Brain microvascular endothelial cell (primary cell): ENCODE data around the gene SFRP2.

Experiments
- DNase-seq: peaks from one replicate; pipeline ENCODE4 v3.0.0-alpha.2; 2020
- H3K27ac ChIP-seq: fragments of 250-450 bp; sonication (Bioruptor Pico); 2 replicates; pipeline ENCODE4 v1.5.1; 2020; ENCODE audit warnings: mild to moderate bottlenecking, moderate library complexity
- H3K27me3 ChIP-seq: fragments of 250-450 bp; sonication (Bioruptor Pico); replicated peaks from 2 replicates; pipeline ENCODE4 v1.5.1; 2020; ENCODE audit warnings: mild to moderate bottlenecking
- H3K36me3 ChIP-seq: fragments of 250-450 bp; sonication (Bioruptor Pico); replicated peaks from 2 replicates; pipeline ENCODE4 v1.5.1; 2020; ENCODE audit warnings: mild to moderate bottlenecking
- H3K4me3 ChIP-seq: 2 replicates; pipeline ENCODE4 v1.5.1; 2011; ENCODE audit warnings: low read depth, mild to moderate bottlenecking, control low read depth, low read length, moderate library complexity
- in situ Hi-C: cut with HindIII; loops from 2 replicates; pipeline ENCODE4 v1.10.0; 2017; ENCODE audit warnings: low sequenced_read_pairs, low pct_ligation_motif_present
- TF ChIP-seq, protein P1 (sequence below): IDR thresholded peaks from 2 replicates; pipeline ENCODE4 v1.5.1; 2011; ENCODE audit warnings: low read depth, mild to moderate bottlenecking, moderate library complexity, low read length, control low read depth, inconsistent platforms; ENCODE audit errors: missing control alignments

The SFRP2 gene

DNA sequence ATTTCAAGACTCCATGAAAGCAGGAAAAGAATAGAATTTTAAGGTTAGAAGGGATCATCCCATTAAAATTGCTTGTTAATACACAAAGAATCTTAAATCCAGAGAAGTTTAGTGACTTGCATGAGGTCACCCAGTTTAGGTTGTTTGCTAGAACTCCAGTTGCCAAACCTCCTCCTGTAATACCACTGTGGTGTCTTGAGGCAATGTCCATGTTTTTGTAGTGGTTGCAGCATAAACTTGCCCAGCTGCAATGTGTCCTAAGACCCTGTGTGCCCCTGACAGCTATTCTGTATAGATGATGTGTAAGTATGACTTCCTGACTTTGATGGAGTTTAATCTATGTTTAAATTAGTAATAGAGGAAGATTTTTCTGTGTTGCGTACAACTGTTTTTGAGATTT lies 6.3 kb downstream of the SFRP2 start:
- peaks cover 27% of the 10 kb centered on the region for H3K27me3 ChIP-seq
- TF ChIP-seq, protein P1, sequence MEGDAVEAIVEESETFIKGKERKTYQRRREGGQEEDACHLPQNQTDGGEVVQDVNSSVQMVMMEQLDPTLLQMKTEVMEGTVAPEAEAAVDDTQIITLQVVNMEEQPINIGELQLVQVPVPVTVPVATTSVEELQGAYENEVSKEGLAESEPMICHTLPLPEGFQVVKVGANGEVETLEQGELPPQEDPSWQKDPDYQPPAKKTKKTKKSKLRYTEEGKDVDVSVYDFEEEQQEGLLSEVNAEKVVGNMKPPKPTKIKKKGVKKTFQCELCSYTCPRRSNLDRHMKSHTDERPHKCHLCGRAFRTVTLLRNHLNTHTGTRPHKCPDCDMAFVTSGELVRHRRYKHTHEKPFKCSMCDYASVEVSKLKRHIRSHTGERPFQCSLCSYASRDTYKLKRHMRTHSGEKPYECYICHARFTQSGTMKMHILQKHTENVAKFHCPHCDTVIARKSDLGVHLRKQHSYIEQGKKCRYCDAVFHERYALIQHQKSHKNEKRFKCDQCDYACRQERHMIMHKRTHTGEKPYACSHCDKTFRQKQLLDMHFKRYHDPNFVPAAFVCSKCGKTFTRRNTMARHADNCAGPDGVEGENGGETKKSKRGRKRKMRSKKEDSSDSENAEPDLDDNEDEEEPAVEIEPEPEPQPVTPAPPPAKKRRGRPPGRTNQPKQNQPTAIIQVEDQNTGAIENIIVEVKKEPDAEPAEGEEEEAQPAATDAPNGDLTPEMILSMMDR = no peak
- no peak for DNase-seq

DNA sequence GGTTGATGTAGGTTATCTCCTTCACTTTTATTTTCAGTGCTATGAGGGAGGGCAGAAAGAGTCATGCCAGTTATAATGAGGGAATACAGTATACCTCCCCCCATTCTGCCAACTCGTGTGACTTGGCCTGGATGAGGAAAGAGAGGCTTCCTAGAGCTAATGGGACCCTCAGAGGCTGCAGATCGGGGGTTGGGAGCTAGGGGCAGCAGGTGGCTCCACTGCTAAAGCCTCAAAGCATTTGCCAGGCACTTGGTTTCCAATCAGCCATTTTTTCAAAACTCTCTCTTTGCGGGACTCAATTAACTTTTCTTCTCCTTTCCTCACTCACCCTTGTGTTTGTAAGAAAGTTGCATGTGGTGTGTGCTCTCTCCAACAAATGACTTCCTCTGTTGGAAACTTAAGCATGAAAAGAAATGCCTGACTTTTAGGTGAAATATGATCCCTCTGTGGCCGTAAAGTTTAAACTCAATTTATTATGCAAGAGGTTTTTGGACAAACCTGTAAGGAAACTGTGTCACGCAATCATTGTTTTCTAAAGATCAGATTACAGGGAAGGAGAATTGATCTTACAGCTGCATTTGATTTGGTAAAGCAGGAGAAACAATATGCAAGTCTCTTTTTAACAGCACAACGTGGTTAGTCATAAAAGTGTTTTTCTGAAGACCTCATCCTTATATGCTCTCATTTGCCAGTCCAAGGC lies 7.0 kb downstream of the SFRP2 start:
- TF ChIP-seq, protein P1 = no peak
- Histone ChIP-seq H3K27ac (no peak overlapping the region), H3K36me3 (no peaks in the 10 kb centered on the region), H3K4me3 (no peak overlapping the region), H3K27me3 (peaks cover 19% of the 10 kb centered on the region)
- no peak for DNase-seq
- in situ Hi-C loops = no loop called here

More for the DNA sequence above, 6.3 kb downstream of the SFRP2 start:
- Histone ChIP-seq H3K27ac (no peak overlapping the region), H3K36me3 (no peaks in the 10 kb centered on the region), H3K4me3 (no peak overlapping the region)
- in situ Hi-C loops = no loop called here

DNA sequence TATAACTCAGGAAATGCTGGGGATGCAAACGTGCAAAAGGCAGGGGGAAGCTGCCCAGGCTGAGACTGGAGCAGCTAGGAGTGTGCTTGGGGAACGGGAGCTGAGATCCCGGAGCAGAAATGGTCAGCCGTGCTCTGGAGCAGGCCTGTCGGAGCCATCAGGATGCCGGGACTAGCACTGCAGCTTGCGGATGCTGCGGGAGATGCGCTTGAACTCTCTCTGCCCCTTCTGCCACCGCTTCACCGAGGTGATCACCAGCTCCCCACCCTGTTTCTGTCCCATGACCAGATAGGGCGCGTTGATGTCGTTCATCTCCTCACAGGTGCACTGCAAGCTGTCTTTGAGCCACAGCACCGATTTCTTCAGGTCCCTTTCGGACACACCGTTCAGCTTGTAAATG lies 7.6 kb downstream of the SFRP2 start:
- in situ Hi-C loops = no loop called here
- Histone ChIP-seq H3K36me3 (no peaks in the 10 kb centered on the region), H3K27ac (no peak overlapping the region), H3K4me3 (no peak overlapping the region), H3K27me3 (peaks cover 15% of the 10 kb centered on the region)
- no peak for DNase-seq
- TF ChIP-seq, protein P1 = no peak

DNA sequence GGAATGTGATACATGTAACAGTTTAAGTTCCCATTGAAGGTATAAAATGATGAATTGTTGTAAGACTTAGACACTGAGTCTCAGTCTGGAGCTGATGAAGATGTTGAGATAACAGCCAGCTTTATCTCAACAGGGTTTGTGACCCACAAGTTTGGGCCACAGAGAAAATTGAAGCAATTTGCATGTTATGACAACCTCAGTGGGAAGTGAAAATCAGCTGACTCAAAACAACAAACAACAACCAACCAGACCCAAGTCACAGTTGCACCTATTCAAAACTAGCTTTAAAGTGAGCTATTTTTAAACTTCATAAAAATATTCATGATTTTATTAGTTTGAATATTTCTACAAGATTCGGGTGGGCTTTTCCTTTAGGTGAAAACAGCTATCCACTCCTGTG lies 8.0 kb downstream of the SFRP2 start:
- TF ChIP-seq, protein P1 = no peak
- H3K27me3 ChIP-seq = peaks cover 12% of the 10 kb centered on the region
- DNase-seq = no peak
- in situ Hi-C loops = no loop called here
- H3K27ac ChIP-seq = no peak overlapping the region
- no peaks in the 10 kb centered on the region for H3K36me3 ChIP-seq
- H3K4me3 ChIP-seq = no peak overlapping the region

DNA sequence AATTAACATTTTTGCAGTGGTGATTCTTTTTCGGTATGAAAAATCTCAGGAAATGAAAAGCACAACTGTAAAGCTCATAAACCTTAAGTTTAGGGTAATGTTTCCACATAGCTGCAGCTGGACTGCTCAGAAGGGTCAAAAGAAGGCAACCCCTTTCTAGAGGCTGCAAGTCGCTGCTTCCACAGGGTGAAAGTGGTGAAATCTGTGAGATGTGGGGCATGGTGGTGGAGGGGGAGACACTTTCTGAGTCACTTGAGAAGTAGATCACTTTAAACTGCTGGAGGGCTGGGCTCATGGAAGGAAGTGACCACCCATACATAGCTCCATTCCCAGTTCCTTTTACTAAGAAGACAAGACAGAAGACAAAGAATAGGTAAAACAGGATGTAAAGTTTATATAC lies 8.7 kb downstream of the SFRP2 start:
- no peak overlapping the region for H3K4me3 ChIP-seq
- TF ChIP-seq, protein P1 = no peak
- peaks cover 9% of the 10 kb centered on the region for H3K27me3 ChIP-seq
- no peak for DNase-seq
- no peaks in the 10 kb centered on the region for H3K36me3 ChIP-seq
- in situ Hi-C loops = no loop called here
- H3K27ac ChIP-seq = no peak overlapping the region

DNA sequence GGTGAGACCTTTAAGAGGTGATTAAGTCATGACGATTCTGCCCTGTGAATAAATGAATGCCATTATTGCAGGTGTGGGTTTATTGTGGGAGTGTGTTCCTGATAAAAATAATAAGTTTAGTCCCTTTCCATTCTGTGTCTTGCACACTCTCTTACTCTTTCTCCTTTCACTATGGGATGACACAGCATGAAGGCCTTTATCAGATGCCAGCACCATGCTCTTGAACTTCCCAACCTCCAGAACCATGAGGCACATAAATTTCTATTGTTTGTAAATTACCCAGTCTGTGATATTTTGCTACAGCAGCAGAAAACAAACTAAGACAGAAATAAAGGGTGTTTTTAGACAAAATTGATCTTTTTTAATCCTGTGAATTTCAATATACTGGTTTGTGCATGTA lies 10.5 kb downstream of the SFRP2 start:
- in situ Hi-C loops = no loop called here
- no peak for DNase-seq
- Histone ChIP-seq H3K27me3 (no peaks in the 10 kb centered on the region), H3K27ac (no peak overlapping the region), H3K36me3 (no peaks in the 10 kb centered on the region), H3K4me3 (no peak overlapping the region)
- TF ChIP-seq, protein P1 = no peak
